Gastrocnemius medialis (tissue), 4 donors: ENCODE results near the gene FIGNL1. TPM values are rescaled to one million over a fixed set of nuclear protein-coding genes. Genes with fewer than 3 reads are reported as not detected.
A peak's percentile ranks its signal among the peaks of the same experiment; 100 is the strongest.

Source experiments
- ATAC-seq, 2 donors: fragments of 150-250 bp; one replicate each; pipeline ENCODE4 v1.9.1; 2016
- DNase-seq, 2 donors: peaks; one replicate each; pipeline ENCODE4 v3.0.0-alpha.2; 2019
- H3K27ac ChIP-seq, 4 donors: fragments of 200-600 bp; sonication (generic); 1 replicate in 1 of 4; 2 replicates in 3 of 4; pipeline ENCODE4 v1.5.1; 2016 to 2018; ENCODE audit warnings: mild to moderate bottlenecking in 2 of 4, moderate library complexity in 1 of 4
- H3K27me3 ChIP-seq, 3 donors: fragments of 200-600 bp; sonication (generic) in 2 of 3; 1 replicate in 1 of 3; 2 replicates in 2 of 3; pipeline versions ENCODE4 v1.5.1 to v1.6.0; 2016 to 2019; ENCODE audit warnings: mild to moderate bottlenecking in 1 of 3, moderate library complexity in 1 of 3
- H3K36me3 ChIP-seq, 2 donors: fragments of 200-600 bp; sonication (generic) in 1 of 2; one replicate each; pipeline ENCODE4 v1.5.1; 2017 to 2018
- H3K4me1 ChIP-seq, 2 donors: fragments of 200-600 bp; sonication (generic) in 1 of 2; one replicate each; pipeline ENCODE4 v1.5.1; 2016 to 2017; ENCODE audit warnings: mild to moderate bottlenecking in 2 of 2
- H3K4me3 ChIP-seq, 4 donors: fragments of 200-600 bp; sonication (generic) in 3 of 4; 1 replicate in 1 of 4; 2 replicates in 3 of 4; pipeline ENCODE4 v1.5.1; 2016 to 2019; ENCODE audit warnings: mild to moderate bottlenecking in 2 of 4
- H3K9me3 ChIP-seq, 3 donors: fragments of 200-600 bp; sonication (generic) in 2 of 3; 1 replicate in 1 of 3; 2 replicates in 2 of 3; pipeline ENCODE4 v1.5.1; 2016 to 2019
- POLR2A ChIP-seq, 2 donors: fragments of 450-650 bp; IDR thresholded peaks; one replicate each; pipeline ENCODE4 v1.6.1; 2017; ENCODE audit warnings: antibody characterized with exemption in 2 of 2, mild to moderate bottlenecking in 2 of 2, moderate library complexity in 2 of 2
- in situ Hi-C, 4 donors: fragments of 200-750 bp; cut with MboI; loops; one replicate each; pipeline versions ENCODE4 v1.15.0 to v1.8.0; 2017; ENCODE audit warnings: low sequenced_read_pairs in 4 of 4
- intact Hi-C: fragments of 100-400 bp; cut with DNase I; formaldehyde crosslinking; loops from one replicate; pipeline ENCODE4 v1.15.1; 2023; ENCODE audit warnings: low total_unique reads
- total RNA-seq, 4 donors: library from RNA; depleted of rRNA; stranded (reverse); fragments of >200 nt; gene quantifications; one replicate each; pipeline versions ENCODE4 v1.1.0 to v1.2.3, GENCODE V29; 2016
- TF ChIP-seq, protein P1 (sequence below), 5 experiments: fragments of 450-650 bp in 3 of 5; fragments of 200-600 bp in 2 of 5; sonication (generic) in 2 of 5; IDR thresholded peaks in 4 of 5; conservative IDR thresholded peaks in 1 of 5; 1 replicate in 4 of 5; 2 replicates in 1 of 5; pipeline ENCODE4 v1.5.1; 2016 to 2019; ENCODE audit warnings: antibody characterized with exemption in 5 of 5, mild to moderate bottlenecking in 3 of 5, moderate library complexity in 3 of 5

The FIGNL1 gene
- total RNA-seq, 4 donors from 2014 or later, result 2.3 to 9.2 (median 6.2) TPM

DNA sequence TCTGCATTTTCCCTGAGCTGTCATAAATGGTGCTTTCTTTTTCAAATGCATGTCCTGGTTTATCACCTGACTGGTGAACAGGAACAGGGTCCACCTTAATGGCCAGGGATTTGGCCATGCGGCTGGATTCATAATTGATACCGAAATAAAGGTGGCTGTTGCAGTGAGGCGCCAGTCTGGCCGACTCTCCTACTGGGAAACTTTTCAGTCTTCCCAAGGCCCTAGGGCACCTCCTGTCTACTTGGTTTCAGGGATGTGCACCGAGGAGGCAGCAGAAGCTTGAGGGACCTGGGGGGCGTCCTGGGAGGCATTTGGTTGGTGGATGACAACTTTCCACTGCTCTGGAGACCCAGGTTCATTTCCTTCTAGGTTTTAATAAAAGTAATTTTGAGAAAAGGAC is 46.4 kb upstream of the FIGNL1 start:
- H3K9me3 ChIP-seq, result no peaks in the 10 kb centered on the region
- DNase-seq (no peak), ATAC-seq (no peak)
- peak overlapping the region; percentile 24 to 43 (median 34) for H3K27ac ChIP-seq
- no peaks in the 10 kb centered on the region for H3K27me3 ChIP-seq
- no peak overlapping the region for H3K4me3 ChIP-seq
- TF ChIP-seq, protein P1, sequence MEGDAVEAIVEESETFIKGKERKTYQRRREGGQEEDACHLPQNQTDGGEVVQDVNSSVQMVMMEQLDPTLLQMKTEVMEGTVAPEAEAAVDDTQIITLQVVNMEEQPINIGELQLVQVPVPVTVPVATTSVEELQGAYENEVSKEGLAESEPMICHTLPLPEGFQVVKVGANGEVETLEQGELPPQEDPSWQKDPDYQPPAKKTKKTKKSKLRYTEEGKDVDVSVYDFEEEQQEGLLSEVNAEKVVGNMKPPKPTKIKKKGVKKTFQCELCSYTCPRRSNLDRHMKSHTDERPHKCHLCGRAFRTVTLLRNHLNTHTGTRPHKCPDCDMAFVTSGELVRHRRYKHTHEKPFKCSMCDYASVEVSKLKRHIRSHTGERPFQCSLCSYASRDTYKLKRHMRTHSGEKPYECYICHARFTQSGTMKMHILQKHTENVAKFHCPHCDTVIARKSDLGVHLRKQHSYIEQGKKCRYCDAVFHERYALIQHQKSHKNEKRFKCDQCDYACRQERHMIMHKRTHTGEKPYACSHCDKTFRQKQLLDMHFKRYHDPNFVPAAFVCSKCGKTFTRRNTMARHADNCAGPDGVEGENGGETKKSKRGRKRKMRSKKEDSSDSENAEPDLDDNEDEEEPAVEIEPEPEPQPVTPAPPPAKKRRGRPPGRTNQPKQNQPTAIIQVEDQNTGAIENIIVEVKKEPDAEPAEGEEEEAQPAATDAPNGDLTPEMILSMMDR (IDR thresholded peaks at IDR 0.05 in 4 of 5, conservative IDR thresholded peaks at IDR 0.05 in 1 of 5), result no peak
- no peak for TF ChIP-seq POLR2A (IDR thresholded peaks at IDR 0.05)
- H3K36me3 ChIP-seq, result no peaks in the 10 kb centered on the region
- peaks cover 14 to 17% of the 10 kb centered on the region in 2 donors for H3K4me1 ChIP-seq
- in situ Hi-C loops, result no loop called here
- intact Hi-C loops, result no loop called here

DNA sequence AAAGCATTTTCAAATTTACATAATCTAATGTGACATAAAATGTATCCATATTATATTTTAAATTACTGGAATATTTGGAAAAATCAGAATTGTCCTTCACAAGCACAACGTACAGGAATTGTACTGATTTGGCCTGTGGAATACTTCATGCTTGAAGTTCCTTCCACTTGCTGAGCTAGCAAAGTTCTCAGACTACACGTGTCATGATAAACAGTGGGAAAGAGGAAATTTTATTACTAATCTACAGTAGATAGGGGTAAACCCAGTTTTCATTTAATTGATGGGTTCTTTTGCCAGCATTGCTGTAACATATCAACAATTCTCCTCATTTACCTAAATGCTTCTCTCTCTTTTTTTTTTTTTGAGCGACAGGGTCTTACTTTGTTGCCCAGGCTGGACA is 45.6 kb upstream of the FIGNL1 start:
- ATAC-seq, result no peak
- in situ Hi-C loops (no loop called here), intact Hi-C loops (no loop called here)
- TF ChIP-seq, protein P1 (IDR thresholded peaks at IDR 0.05 in 4 of 5, conservative IDR thresholded peaks at IDR 0.05 in 1 of 5), result no peak
- TF ChIP-seq POLR2A (IDR thresholded peaks at IDR 0.05), result no peak
- peaks cover 18 to 21% of the 10 kb centered on the region in 2 donors for H3K4me1 ChIP-seq
- no peak overlapping the region for H3K27ac ChIP-seq
- no peaks in the 10 kb centered on the region for H3K36me3 ChIP-seq
- no peak for DNase-seq
- H3K27me3 ChIP-seq, result no peaks in the 10 kb centered on the region
- H3K9me3 ChIP-seq, result no peaks in the 10 kb centered on the region
- no peak overlapping the region for H3K4me3 ChIP-seq

DNA sequence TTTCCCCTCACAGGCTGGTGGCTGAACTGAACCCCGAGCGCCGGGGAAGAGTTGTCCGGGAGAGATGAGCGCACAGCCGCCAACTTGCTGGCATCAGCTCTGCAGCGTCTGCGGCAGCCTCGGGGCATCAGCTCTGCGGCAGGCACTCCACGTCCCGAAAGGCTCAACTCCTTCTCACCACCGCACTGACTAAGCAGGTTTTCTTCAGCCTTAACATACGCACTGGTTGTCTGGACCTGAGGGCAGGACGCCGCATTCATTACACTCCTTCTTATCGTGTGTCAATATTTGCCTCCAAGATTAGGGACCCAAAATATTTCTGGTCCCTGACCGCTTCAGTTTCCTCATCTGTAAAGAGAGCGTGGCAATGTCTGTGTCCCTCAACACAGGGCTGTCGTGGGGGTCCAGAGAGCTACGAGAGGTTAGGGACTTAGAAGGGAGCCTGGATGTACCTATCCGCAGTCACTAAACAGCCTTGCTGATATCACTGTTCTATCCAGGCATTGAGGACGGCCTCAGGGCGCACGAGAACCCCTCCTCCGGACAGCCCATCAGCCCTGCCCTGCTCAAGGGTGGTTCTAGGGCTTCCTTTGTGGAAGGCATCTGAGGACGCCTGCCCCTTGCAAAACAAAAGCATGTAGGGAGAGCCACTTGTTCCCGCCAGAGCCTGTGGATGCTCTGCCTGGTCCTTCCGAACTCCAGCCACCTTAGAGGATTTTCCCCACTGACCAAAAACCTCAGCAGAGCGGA is 42.8 kb upstream of the FIGNL1 start:
- intact Hi-C loops, result no loop called here
- no peak for TF ChIP-seq POLR2A (IDR thresholded peaks at IDR 0.05)
- TF ChIP-seq, protein P1 (IDR thresholded peaks at IDR 0.05 in 4 of 5, conservative IDR thresholded peaks at IDR 0.05 in 1 of 5), result no peak

DNA sequence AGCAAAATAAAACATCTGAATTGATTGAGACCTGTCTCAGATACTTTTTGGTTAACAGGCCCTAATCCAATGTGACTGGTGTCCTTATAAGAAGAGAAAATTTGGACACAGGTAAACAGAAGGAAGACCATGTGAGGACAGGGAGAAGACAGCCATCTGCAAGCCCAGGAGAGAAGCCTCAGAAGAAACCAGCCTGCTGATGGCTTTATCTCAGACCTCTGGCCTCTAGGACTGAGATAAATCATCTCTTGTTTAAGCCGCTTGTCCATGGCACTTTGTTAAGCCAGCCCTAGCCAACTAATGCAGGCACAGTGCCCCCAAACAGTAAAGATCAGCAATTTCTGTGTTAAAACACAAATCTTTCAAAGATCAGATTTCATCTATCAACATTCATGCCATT is 41.8 kb upstream of the FIGNL1 start:
- TF ChIP-seq, protein P1 (IDR thresholded peaks at IDR 0.05 in 4 of 5, conservative IDR thresholded peaks at IDR 0.05 in 1 of 5), result no peak
- TF ChIP-seq POLR2A (IDR thresholded peaks at IDR 0.05), result no peak
- no peaks in the 10 kb centered on the region for H3K27me3 ChIP-seq
- peak overlapping the region in 3 of 4 donors; percentile 14 to 65 (median 49) for H3K27ac ChIP-seq
- in situ Hi-C loops (no loop called here), intact Hi-C loops (no loop called here)
- H3K36me3 ChIP-seq, result no peaks in the 10 kb centered on the region
- no peak overlapping the region for H3K4me3 ChIP-seq
- ATAC-seq (peak; percentile 13 to 21), DNase-seq (no peak)
- H3K9me3 ChIP-seq, result no peaks in the 10 kb centered on the region
- peaks cover 15 to 16% of the 10 kb centered on the region in 2 donors for H3K4me1 ChIP-seq

More for the DNA sequence above, 42.8 kb upstream of the FIGNL1 start:
- Histone ChIP-seq H3K27ac (no peak overlapping the region), H3K4me3 (no peak overlapping the region), H3K27me3 (no peaks in the 10 kb centered on the region), H3K36me3 (no peaks in the 10 kb centered on the region), H3K4me1 (peaks cover 18 to 22% of the 10 kb centered on the region in 2 donors), H3K9me3 (no peaks in the 10 kb centered on the region)
- no peak for ATAC-seq
- DNase-seq, result no peak
- in situ Hi-C loops, result no loop called here
